Heart right ventricle (tissue), 16 donors: Measurements from ENCODE around the gene SUSD2. TPM values are rescaled to one million over a fixed set of nuclear protein-coding genes. Genes with fewer than 3 reads are reported as not detected.

Experiments
- ATAC-seq, 8 donors: fragments of 200-7000 bp; cut with Tn5 transposase; one replicate each; pipeline ENCODE4 v1.9.1; 2020; ENCODE audit warnings: mild to moderate bottlenecking in 8 of 8, moderate library complexity in 8 of 8, moderate number of reproducible peaks in 1 of 8
- DNase-seq, 2 donors: peaks; one replicate each; pipeline ENCODE4 v3.0.0-alpha.2; 2020
- H3K27ac ChIP-seq, 10 donors: fragments of 200-600 bp; sonication (generic) in 2 of 10; one replicate each; pipeline versions ENCODE4 v1.5.0 to v1.8.0; 2020 to 2022; ENCODE audit warnings: mild to moderate bottlenecking in 3 of 10
- H3K27me3 ChIP-seq, 7 donors: fragments of 200-600 bp; one replicate each; pipeline ENCODE4 v1.8.0; 2021 to 2022; ENCODE audit warnings: mild to moderate bottlenecking in 2 of 7
- H3K36me3 ChIP-seq, 9 donors: fragments of 200-600 bp; sonication (generic) in 1 of 9; one replicate each; pipeline versions ENCODE4 v1.5.0 to v1.8.0; 2020 to 2022; ENCODE audit warnings: mild to moderate bottlenecking in 2 of 9
- H3K4me1 ChIP-seq, 9 donors: fragments of 200-600 bp; sonication (generic) in 1 of 9; one replicate each; pipeline versions ENCODE4 v1.5.0 to v1.8.0; 2020 to 2022; ENCODE audit warnings: mild to moderate bottlenecking in 4 of 9
- H3K4me3 ChIP-seq, 10 donors: fragments of 200-600 bp; sonication (generic) in 2 of 10; one replicate each; pipeline versions ENCODE4 v1.5.0 to v1.8.0; 2020 to 2022; ENCODE audit warnings: mild to moderate bottlenecking in 7 of 10, moderate library complexity in 2 of 10
- H3K9me3 ChIP-seq, 11 donors: fragments of 200-600 bp in 10 of 11; sonication (generic) in 2 of 11; one replicate each; pipeline versions ENCODE4 v1.5.0 to v1.8.0; 2013 to 2022; ENCODE audit warnings: mild to moderate bottlenecking in 2 of 11, control low read depth in 1 of 11, moderate library complexity in 1 of 11
- CTCF ChIP-seq, 9 donors: fragments of 200-600 bp; sonication (generic) in 2 of 9; IDR thresholded peaks; one replicate each; pipeline versions ENCODE4 v1.5.0 to v1.8.0; 2021 to 2022; ENCODE audit warnings: antibody characterized with exemption in 9 of 9, mild to moderate bottlenecking in 5 of 9, moderate library complexity in 1 of 9
- WGBS, 2 donors: extraction: QIAGEN DNeasy Blood & Tissue Kit; methylation state at CpG; one replicate each; pipeline ENCODE4 v1.1.7; 2013; ENCODE audit warnings: inconsistent platforms in 1 of 2; 5-methylcytosine and 5-hydroxymethylcytosine counted together
- intact Hi-C, 10 donors: fragments of 100-400 bp; cut with DNase I; formaldehyde crosslinking; loops; one replicate each; pipeline versions ENCODE4 v1.11.1 to v1.14.2; 2022
- polyA plus RNA-seq, 2 donors: library from polyadenylated mRNA; stranded (reverse); fragments of 200-250 nt; gene quantifications; one replicate each; pipeline ENCODE4 v1.2.3, GENCODE V29; 2013
- total RNA-seq, 10 donors: library from RNA; stranded (reverse); fragmentation: NEBNext Ultra II Directional in 3 of 10; extraction: Animal tissue kit (Norgen Biotek cat#: 25700) in 3 of 10; gene quantifications; one replicate each; pipeline versions ENCODE4 v1.2.1 to v1.2.4, GENCODE V29; 2021 to 2023
- donor health status: Arrhythmogenic right ventricular cardiomyopathy.
- donor health status: ischemic (EF 13 %, LVEDD 7.1; RV severe dilation, severe dysfunction).
- donor health status: healthy with polysubstance abuse.
- donor health status: DM: no; HTN: yes; CAD: no.
- donor health status: DM: no; HTN: no; CAD: no.
- donor health status: ischemic (EF 25% LVEDD 6.9; RV normal size, moderate dysfunction).
- donor health status: ischemic (EF 25% LVEDD 5.7; RV mildly dilated, moderate dysfunction).
- donor health status: healthy.
- donor health status: DM: yes; HTN: yes; CAD: no.
- donor health status: Ischemic cardiomyopathy.
- donor health status: ischemic (EF 35%, LVEDD 5.7; RV mildly dilated, moderate dysfunction).
- donor health status: nonischemic (EF 11% LVEDD 7.7; RV severe dilation, severe dysfunction).
- donor health status: DM: yes; HTN: yes; CAD: no.
- donor health status: PGD.
- donor health status: ischemic (EF 29% LVEDD 5.4; RV normal size, mild dysfunction).
- donor health status: nonischemic (EF 23%, LVEDD 6.1; RV moderate dilation, normal function).

SUSD2 gene
- total and polyA plus RNA-seq, 12 donors, result 0.57 to 6.7 (median 2.3) TPM

DNA sequence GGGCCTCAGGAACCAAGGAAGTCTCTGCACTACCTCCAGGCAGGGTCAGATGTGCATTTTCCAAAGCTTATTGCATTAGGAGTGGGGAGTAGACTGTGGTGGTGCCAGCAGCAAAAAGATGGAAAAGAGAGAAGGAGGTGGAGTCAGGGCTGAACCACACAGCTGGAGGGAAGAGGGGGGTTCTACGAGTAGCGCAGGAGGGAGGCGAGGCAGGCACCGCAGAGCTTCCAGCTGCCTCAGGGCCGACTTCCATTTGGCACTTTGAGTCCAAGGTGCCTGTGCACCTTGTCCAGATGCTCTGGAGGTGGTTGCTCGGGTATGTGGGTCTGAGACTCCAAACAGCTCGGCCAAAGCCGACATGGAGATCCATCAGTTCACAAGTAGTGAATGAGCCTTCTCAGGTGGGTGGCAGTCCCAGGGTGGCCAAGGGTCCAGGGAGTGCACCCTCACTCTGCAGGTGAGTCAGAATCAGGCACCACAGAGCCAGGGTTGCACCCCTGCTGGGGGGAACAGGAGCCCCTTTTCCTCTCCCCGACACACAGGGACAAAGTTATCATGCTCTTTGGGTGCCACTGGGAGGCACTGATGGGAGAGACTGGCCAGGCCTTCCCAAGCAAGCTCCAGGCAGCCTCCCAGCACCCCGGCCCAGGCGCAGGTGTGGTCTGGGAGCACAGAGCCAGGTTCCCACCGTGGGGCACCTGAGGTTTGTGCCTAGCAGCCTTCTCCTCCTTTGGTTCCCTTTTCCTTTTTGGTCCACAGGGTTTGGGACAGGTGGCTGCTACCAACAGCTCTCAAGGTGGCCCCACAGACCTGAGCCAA lies 33.4 kb downstream of the SUSD2 start:
- peaks cover 0 to 19% (median 0%) of the 10 kb centered on the region in 9 donors for H3K36me3 ChIP-seq
- DNase-seq, result no peak
- intact Hi-C loops, result no loop called here
- no peak overlapping the region for H3K4me3 ChIP-seq
- H3K4me1 ChIP-seq, result peaks cover 0 to under 1% (median 0%) of the 10 kb centered on the region in 9 donors
- TF ChIP-seq CTCF (IDR thresholded peaks at IDR 0.05), result no peak
- WGBS, 2 donors, result 84 to 88% methylated on average over 12 of the region's 12 CpGs
- no peaks in the 10 kb centered on the region for H3K27me3 ChIP-seq
- no peak overlapping the region for H3K27ac ChIP-seq
- no peaks in the 10 kb centered on the region for H3K9me3 ChIP-seq
- ATAC-seq, result peak in 4 of 8 donors; percentile 22 to 45 (median 33)

GRCh38 chr22:24216541-24217209 lies 35.4 kb downstream of the SUSD2 start:
- no peak for TF ChIP-seq CTCF (IDR thresholded peaks at IDR 0.05)
- intact Hi-C loops, result no loop called here
- peaks cover 0 to 37% (median 0%) of the 10 kb centered on the region in 9 donors for H3K36me3 ChIP-seq
- WGBS, 2 donors, result 93 to 95% methylated on average over 12 of the region's 12 CpGs
- H3K27ac ChIP-seq, result no peak overlapping the region
- H3K4me3 ChIP-seq, result no peak overlapping the region
- DNase-seq, result no peak
- no peaks in the 10 kb centered on the region for H3K4me1 ChIP-seq
- no peaks in the 10 kb centered on the region for H3K27me3 ChIP-seq
- no peaks in the 10 kb centered on the region for H3K9me3 ChIP-seq
- no peak for ATAC-seq

- Histone ChIP-seq H3K27ac (no peak overlapping the region), H3K9me3 (no peaks in the 10 kb centered on the region), H3K4me1 (no peaks in the 10 kb centered on the region), H3K27me3 (no peaks in the 10 kb centered on the region), H3K36me3 (peaks cover 0 to 37% (median 0%) of the 10 kb centered on the region in 9 donors), H3K4me3 (no peak overlapping the region)
- intact Hi-C loops, result no loop called here
- no peak for TF ChIP-seq CTCF (IDR thresholded peaks at IDR 0.05)
- DNase-seq (no peak), ATAC-seq (no peak)
- WGBS, 2 donors, result 64 to 71% methylated on average over 3 of the region's 3 CpGs
These were observed 36.1 kb downstream of the SUSD2 start for GRCh38 chr22:24217384-24217783.

DNA sequence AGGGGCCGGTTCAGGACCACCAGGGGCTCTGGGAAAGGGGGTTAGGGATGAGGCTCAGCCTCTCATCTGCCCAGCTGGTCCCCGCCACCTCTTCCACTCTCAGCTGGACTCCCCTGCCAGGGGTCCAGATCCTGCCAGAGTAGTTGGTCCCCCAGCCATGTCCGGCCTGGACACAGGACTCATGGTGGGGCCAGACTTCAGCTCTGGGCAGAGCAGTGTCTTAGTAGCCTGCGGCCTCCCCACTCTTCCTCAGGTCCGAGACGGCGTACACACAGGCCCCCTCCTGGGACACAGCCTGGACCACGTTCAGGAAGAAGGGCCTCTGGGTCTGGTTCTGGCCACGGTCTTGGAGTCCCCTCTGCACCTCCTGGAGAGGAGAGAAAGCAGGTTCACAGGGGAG lies 38.5 kb downstream of the SUSD2 start:
- TF ChIP-seq CTCF (IDR thresholded peaks at IDR 0.05), result no peak
- intact Hi-C loops, result no loop called here
- Histone ChIP-seq H3K27ac (peak overlapping the region in 4 of 10 donors; percentile 15 to 25 (median 22)), H3K36me3 (peaks cover 0 to 48% (median 3%) of the 10 kb centered on the region in 9 donors), H3K9me3 (peaks cover 0 to 12% (median 6%) of the 10 kb centered on the region in 11 donors), H3K27me3 (no peaks in the 10 kb centered on the region), H3K4me3 (no peak overlapping the region), H3K4me1 (no peaks in the 10 kb centered on the region)
- DNase-seq (no peak), ATAC-seq (peak in 2 of 8 donors; percentile 11 to 28)
- WGBS, 2 donors, result 83 to 84% methylated on average over 9 of the region's 9 CpGs
